GM13976 (cell line): ENCODE data around the gene TMIE.

Experiments used
- DNase-seq: peaks from one replicate; pipeline ENCODE4 v3.0.0; 2012; ENCODE audit warnings: low spot score
- in situ Hi-C: fragments of 300-500 bp; cut with MboI; formaldehyde crosslinking; loops from one replicate; pipeline ENCODE4 v1.12.0; 2022; ENCODE audit warnings: low sequenced_read_pairs, mixed read lengths, inconsistent platforms; ENCODE audit not compliant: unreplicated experiment
- TF ChIP-seq, protein P1 (sequence below): IDR thresholded peaks from 2 replicates; pipeline ENCODE4 v1.5.1; 2012; ENCODE audit warnings: borderline replicate concordance, mild to moderate bottlenecking; ENCODE audit not compliant: insufficient read depth; ENCODE audit errors: extremely low read depth, missing control alignments, control extremely low read depth

Gene TMIE

DNA sequence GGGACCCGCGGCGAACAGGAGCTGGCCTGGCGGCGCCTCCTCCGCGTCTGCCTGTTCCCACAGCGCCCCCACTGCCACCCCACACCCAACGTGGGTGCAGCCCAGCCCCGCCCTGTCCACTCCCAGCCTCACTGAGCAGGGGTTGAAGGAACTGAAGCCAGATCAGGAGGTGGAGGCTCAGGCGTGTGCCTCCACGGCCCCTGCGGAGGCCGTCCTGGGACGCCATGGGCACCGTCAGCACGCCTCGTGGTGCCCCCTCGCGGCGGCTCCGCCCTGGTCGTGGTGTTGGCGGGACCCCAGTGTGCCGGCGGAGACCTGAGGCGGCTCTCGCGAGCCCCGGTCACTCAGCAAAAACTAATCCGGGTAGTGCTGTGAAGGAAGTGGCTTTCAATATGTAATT is 55.5 kb downstream of the TMIE start:
- DNase-seq, result no peak
- TF ChIP-seq, protein P1, sequence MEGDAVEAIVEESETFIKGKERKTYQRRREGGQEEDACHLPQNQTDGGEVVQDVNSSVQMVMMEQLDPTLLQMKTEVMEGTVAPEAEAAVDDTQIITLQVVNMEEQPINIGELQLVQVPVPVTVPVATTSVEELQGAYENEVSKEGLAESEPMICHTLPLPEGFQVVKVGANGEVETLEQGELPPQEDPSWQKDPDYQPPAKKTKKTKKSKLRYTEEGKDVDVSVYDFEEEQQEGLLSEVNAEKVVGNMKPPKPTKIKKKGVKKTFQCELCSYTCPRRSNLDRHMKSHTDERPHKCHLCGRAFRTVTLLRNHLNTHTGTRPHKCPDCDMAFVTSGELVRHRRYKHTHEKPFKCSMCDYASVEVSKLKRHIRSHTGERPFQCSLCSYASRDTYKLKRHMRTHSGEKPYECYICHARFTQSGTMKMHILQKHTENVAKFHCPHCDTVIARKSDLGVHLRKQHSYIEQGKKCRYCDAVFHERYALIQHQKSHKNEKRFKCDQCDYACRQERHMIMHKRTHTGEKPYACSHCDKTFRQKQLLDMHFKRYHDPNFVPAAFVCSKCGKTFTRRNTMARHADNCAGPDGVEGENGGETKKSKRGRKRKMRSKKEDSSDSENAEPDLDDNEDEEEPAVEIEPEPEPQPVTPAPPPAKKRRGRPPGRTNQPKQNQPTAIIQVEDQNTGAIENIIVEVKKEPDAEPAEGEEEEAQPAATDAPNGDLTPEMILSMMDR, result no peak
- in situ Hi-C loops, result no loop called here

GRCh38 chr3:46759239-46760167 is 58.3 kb downstream of the TMIE start:
- in situ Hi-C loops, result no loop called here
- TF ChIP-seq, protein P1, result no peak
- DNase-seq, result no peak
